Neural cell (in vitro differentiated cells): ENCODE data around the gene EIF4A3. TPM values are rescaled to one million over a fixed set of nuclear protein-coding genes. Genes with fewer than 3 reads are reported as not detected.

Experiments used
- H2AFZ ChIP-seq: fragments of 200-600, 300-800 bp; sonication (generic), shearing (Covaris generic); 2 replicates; pipeline ENCODE4 v1.6.0; 2014; ENCODE audit warnings: low read depth, mild to moderate bottlenecking, antibody characterized with exemption, low read length, moderate library complexity
- H3F3A ChIP-seq: fragments of 200-600 bp; shearing (Covaris generic); 2 replicates; pipeline ENCODE4 v1.6.1; 2016; ENCODE audit warnings: mild to moderate bottlenecking, moderate library complexity, mixed read lengths, antibody characterized with exemption, low read length; ENCODE audit not compliant: insufficient read depth, poor library complexity, severe bottlenecking
- H3K27ac ChIP-seq: fragments of 200-600, 300-800 bp; sonication (generic), shearing (Covaris generic); 2 replicates; pipeline ENCODE4 v1.5.1; 2014; ENCODE audit warnings: mild to moderate bottlenecking, low read length, moderate library complexity
- H3K27me3 ChIP-seq: fragments of 300-800, 200-600 bp; sonication (generic), shearing (Covaris generic); 2 replicates; pipeline ENCODE4 v1.6.0; 2014; ENCODE audit warnings: mild to moderate bottlenecking, low read depth, low read length, moderate library complexity; ENCODE audit not compliant: insufficient read depth
- H3K36me3 ChIP-seq: fragments of 300-800, 200-600 bp; sonication (generic), shearing (Covaris generic); 2 replicates; pipeline ENCODE4 v1.5.1; 2014; ENCODE audit warnings: mild to moderate bottlenecking, antibody characterized with exemption, low read length, moderate library complexity; ENCODE audit not compliant: insufficient read depth
- H3K4me2 ChIP-seq: fragments of 300-800, 200-600 bp; sonication (generic), shearing (Covaris generic); 2 replicates; pipeline ENCODE4 v1.6.0; 2014; ENCODE audit warnings: mild to moderate bottlenecking, low read length
- H3K4me3 ChIP-seq: fragments of 300-800, 200-600 bp; sonication (generic), shearing (Covaris generic); 2 replicates; pipeline ENCODE4 v1.5.1; 2014; ENCODE audit warnings: mild to moderate bottlenecking, low read length, moderate library complexity
- H3K79me2 ChIP-seq: fragments of 200-600 bp; shearing (Covaris generic); replicated peaks from 2 replicates; pipeline ENCODE4 v1.6.0; 2014; ENCODE audit warnings: mild to moderate bottlenecking, low read length, moderate library complexity; ENCODE audit not compliant: insufficient read depth
- H3K9ac ChIP-seq: fragments of 300-800, 200-600 bp; sonication (generic), shearing (Covaris generic); 2 replicates; pipeline ENCODE4 v1.6.1; 2016; ENCODE audit warnings: mild to moderate bottlenecking, low read length, mixed read lengths
- H3K9me2 ChIP-seq: fragments of 200-600 bp; shearing (Covaris generic); 2 replicates; pipeline ENCODE4 v1.6.1; 2016; ENCODE audit warnings: mild to moderate bottlenecking, low read length, mixed read lengths; ENCODE audit not compliant: insufficient read depth
- H3K9me3 ChIP-seq: fragments of 200-600, 300-800 bp; sonication (generic), shearing (Covaris generic); 2 replicates; pipeline ENCODE4 v1.6.1; 2016; ENCODE audit warnings: mild to moderate bottlenecking, mixed run types, low read length, moderate library complexity, mixed read lengths
- H4K20me1 ChIP-seq: fragments of 200-600 bp; shearing (Covaris generic); 2 replicates; pipeline ENCODE4 v1.6.1; 2016; ENCODE audit warnings: mild to moderate bottlenecking, mixed run types; ENCODE audit not compliant: insufficient read depth
- EP300 ChIP-seq: fragments of 450-650 bp; conservative IDR thresholded peaks from 2 replicates; pipeline ENCODE4 v1.6.1; 2014; ENCODE audit warnings: antibody characterized with exemption, mild to moderate bottlenecking, moderate library complexity; ENCODE audit not compliant: poor library complexity, severe bottlenecking
- EZH2 ChIP-seq: fragments of 200-600, 300-800 bp; shearing (Covaris generic), sonication (generic); IDR thresholded peaks from 2 replicates; pipeline ENCODE4 v1.6.1; 2014; ENCODE audit warnings: antibody characterized with exemption, low read length, borderline replicate concordance, mild to moderate bottlenecking; ENCODE audit not compliant: insufficient read depth, poor library complexity, severe bottlenecking
- MXI1 ChIP-seq: fragments of 450-650 bp; conservative IDR thresholded peaks from 2 replicates; pipeline ENCODE4 v1.6.1; 2014; ENCODE audit warnings: antibody characterized with exemption, mild to moderate bottlenecking; ENCODE audit not compliant: poor library complexity, severe bottlenecking
- POLR2AphosphoS5 ChIP-seq: IDR thresholded peaks from 2 replicates; pipeline ENCODE4 v1.6.1; 2012
- RAD21 ChIP-seq: fragments of 450-650 bp; conservative IDR thresholded peaks from 2 replicates; pipeline ENCODE4 v1.6.1; 2014; ENCODE audit warnings: antibody characterized with exemption, mild to moderate bottlenecking, moderate library complexity
- SMC3 ChIP-seq: fragments of 450-650 bp; conservative IDR thresholded peaks from 2 replicates; pipeline ENCODE4 v1.6.1; 2014; ENCODE audit warnings: antibody characterized with exemption, mild to moderate bottlenecking, moderate library complexity; ENCODE audit not compliant: poor library complexity
- TAF1 ChIP-seq: IDR thresholded peaks from 2 replicates; pipeline ENCODE4 v1.6.1; 2012; ENCODE audit warnings: low read depth
- polyA plus RNA-seq: library from polyadenylated mRNA; depleted of rRNA; stranded (reverse); fragments of >200 nt; gene quantifications from 2 replicates; pipeline ENCODE4 v1.2.3, GENCODE V29; 2014
- TF ChIP-seq, protein P1 (sequence below): fragments of 450-650 bp; IDR thresholded peaks from 2 replicates; pipeline ENCODE4 v1.5.1; 2014; ENCODE audit warnings: antibody characterized with exemption, mild to moderate bottlenecking, moderate library complexity; ENCODE audit not compliant: poor library complexity, severe bottlenecking
- TF ChIP-seq, protein P2 (sequence below): IDR thresholded peaks from 2 replicates; pipeline ENCODE4 v1.6.1; 2012; ENCODE audit warnings: borderline replicate concordance

The EIF4A3 gene
- polyA plus RNA-seq, 1 donor from 2014 or later: 109 TPM

DNA sequence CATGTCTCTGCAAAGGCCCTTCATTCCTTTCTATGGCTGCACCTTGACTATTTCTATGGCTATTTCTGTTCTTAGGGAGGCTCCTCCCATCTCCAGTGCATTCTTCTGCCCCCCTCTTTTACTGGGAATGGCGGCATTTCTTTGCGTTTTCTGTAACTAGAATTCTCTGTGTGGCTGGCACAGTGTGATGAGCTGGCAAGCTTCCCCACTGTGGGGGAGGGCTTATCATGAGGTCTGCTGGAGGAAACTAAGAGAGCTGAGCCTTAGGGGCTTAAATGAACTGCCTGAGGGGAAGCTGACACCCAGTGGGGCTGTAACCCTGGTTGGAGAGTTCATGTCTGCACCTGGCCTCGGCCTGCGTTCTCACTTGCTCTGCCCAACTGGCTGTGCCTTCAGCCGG, 21.4 kb upstream of the EIF4A3 start:
- no peak overlapping the region for H3K4me2 ChIP-seq
- H3K9me3 ChIP-seq: no peaks in the 10 kb centered on the region
- TF ChIP-seq, protein P1, sequence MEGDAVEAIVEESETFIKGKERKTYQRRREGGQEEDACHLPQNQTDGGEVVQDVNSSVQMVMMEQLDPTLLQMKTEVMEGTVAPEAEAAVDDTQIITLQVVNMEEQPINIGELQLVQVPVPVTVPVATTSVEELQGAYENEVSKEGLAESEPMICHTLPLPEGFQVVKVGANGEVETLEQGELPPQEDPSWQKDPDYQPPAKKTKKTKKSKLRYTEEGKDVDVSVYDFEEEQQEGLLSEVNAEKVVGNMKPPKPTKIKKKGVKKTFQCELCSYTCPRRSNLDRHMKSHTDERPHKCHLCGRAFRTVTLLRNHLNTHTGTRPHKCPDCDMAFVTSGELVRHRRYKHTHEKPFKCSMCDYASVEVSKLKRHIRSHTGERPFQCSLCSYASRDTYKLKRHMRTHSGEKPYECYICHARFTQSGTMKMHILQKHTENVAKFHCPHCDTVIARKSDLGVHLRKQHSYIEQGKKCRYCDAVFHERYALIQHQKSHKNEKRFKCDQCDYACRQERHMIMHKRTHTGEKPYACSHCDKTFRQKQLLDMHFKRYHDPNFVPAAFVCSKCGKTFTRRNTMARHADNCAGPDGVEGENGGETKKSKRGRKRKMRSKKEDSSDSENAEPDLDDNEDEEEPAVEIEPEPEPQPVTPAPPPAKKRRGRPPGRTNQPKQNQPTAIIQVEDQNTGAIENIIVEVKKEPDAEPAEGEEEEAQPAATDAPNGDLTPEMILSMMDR: no peak
- TF ChIP-seq TAF1: no peak
- TF ChIP-seq MXI1: no peak
- no peak for TF ChIP-seq EP300
- TF ChIP-seq SMC3: no peak
- TF ChIP-seq EZH2: no peak
- TF ChIP-seq RAD21: no peak
- TF ChIP-seq, protein P2, sequence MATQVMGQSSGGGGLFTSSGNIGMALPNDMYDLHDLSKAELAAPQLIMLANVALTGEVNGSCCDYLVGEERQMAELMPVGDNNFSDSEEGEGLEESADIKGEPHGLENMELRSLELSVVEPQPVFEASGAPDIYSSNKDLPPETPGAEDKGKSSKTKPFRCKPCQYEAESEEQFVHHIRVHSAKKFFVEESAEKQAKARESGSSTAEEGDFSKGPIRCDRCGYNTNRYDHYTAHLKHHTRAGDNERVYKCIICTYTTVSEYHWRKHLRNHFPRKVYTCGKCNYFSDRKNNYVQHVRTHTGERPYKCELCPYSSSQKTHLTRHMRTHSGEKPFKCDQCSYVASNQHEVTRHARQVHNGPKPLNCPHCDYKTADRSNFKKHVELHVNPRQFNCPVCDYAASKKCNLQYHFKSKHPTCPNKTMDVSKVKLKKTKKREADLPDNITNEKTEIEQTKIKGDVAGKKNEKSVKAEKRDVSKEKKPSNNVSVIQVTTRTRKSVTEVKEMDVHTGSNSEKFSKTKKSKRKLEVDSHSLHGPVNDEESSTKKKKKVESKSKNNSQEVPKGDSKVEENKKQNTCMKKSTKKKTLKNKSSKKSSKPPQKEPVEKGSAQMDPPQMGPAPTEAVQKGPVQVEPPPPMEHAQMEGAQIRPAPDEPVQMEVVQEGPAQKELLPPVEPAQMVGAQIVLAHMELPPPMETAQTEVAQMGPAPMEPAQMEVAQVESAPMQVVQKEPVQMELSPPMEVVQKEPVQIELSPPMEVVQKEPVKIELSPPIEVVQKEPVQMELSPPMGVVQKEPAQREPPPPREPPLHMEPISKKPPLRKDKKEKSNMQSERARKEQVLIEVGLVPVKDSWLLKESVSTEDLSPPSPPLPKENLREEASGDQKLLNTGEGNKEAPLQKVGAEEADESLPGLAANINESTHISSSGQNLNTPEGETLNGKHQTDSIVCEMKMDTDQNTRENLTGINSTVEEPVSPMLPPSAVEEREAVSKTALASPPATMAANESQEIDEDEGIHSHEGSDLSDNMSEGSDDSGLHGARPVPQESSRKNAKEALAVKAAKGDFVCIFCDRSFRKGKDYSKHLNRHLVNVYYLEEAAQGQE: no peak
- TF ChIP-seq POLR2AphosphoS5: no peak

DNA sequence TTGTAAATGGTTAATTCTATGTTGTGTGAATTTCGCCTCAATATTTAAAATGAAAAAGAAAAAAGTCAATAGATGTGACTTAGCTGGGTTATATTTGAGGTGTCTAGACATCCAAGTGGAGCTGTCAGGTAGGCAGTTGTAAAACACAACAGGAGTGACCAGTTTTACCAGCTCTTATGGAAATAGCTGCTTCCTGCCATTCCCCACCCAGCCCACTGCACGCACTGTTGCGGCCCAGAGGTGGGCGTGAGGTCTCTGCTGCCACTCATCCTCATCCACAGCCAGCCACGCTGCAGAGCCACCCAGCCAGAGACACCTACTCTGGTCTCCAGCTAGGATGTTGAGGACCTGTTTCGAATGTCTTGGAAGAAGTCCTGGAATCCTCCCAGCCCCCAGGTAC, 19.5 kb upstream of the EIF4A3 start:
- Histone ChIP-seq H3K4me3 (no peak overlapping the region), H3K27me3 (no peaks in the 10 kb centered on the region), H3K9me2 (no peaks in the 10 kb centered on the region), H2AFZ (no peak overlapping the region), H3K79me2 (no peaks in the 10 kb centered on the region), H3K36me3 (no peaks in the 10 kb centered on the region), H3K9me3 (no peaks in the 10 kb centered on the region), H3K27ac (no peak overlapping the region), H3K4me2 (no peak overlapping the region), H3F3A (no peaks in the 10 kb centered on the region), H3K9ac (no peak overlapping the region), H4K20me1 (no peaks in the 10 kb centered on the region)
- TF ChIP-seq EZH2 (no peak), SMC3 (no peak), EP300 (no peak), RAD21 (no peak), POLR2AphosphoS5 (no peak)
- TF ChIP-seq, protein P1: no peak
- TF ChIP-seq, protein P2: no peak

More for the DNA sequence above, 21.4 kb upstream of the EIF4A3 start:
- Histone ChIP-seq H3K4me3 (no peak overlapping the region), H2AFZ (no peak overlapping the region), H3K9me2 (no peaks in the 10 kb centered on the region), H3F3A (no peaks in the 10 kb centered on the region), H4K20me1 (no peaks in the 10 kb centered on the region), H3K79me2 (no peaks in the 10 kb centered on the region), H3K36me3 (no peaks in the 10 kb centered on the region), H3K9ac (no peak overlapping the region), H3K27me3 (no peaks in the 10 kb centered on the region), H3K27ac (no peak overlapping the region)
